Esophagus squamous epithelium (tissue), 5 donors: ENCODE results near the gene TMTC2. TPM values are rescaled to one million over a fixed set of nuclear protein-coding genes. Genes with fewer than 3 reads are reported as not detected.

Source experiments
- DNase-seq: peaks from one replicate; lab custom pipeline; 2025; lab: John Stamatoyannopoulos, UW
- H3K27ac ChIP-seq, 4 donors: fragments of 200-600 bp; sonication (generic); one replicate each; pipeline ENCODE4 v1.5.1; 2016 to 2019; ENCODE audit warnings: mild to moderate bottlenecking in 1 of 4
- H3K27me3 ChIP-seq, 4 donors: fragments of 200-600 bp; sonication (generic); 1 replicate in 3 of 4; 2 replicates in 1 of 4; pipeline versions ENCODE4 v1.5.1 to v1.6.0; 2017 to 2021; ENCODE audit warnings: antibody characterized with exemption in 1 of 4
- H3K36me3 ChIP-seq, 3 donors: fragments of 200-600 bp; sonication (generic); one replicate each; pipeline ENCODE4 v1.5.1; 2016 to 2019
- H3K4me1 ChIP-seq, 3 donors: fragments of 200-600 bp; sonication (generic); one replicate each; pipeline ENCODE4 v1.5.1; 2017 to 2019
- H3K4me3 ChIP-seq, 4 donors: fragments of 200-600 bp; sonication (generic); 1 replicate in 3 of 4; 2 replicates in 1 of 4; pipeline ENCODE4 v1.5.1; 2016 to 2019; ENCODE audit warnings: mild to moderate bottlenecking in 2 of 4, moderate library complexity in 1 of 4
- H3K9me3 ChIP-seq, 3 donors: fragments of 200-600 bp; sonication (generic); one replicate each; pipeline ENCODE4 v1.5.1; 2016 to 2019
- POLR2A ChIP-seq, 4 donors: fragments of 450-650 bp; IDR thresholded peaks; one replicate each; pipeline ENCODE4 v1.6.1; 2017; ENCODE audit warnings: antibody characterized with exemption in 4 of 4, mild to moderate bottlenecking in 4 of 4, moderate library complexity in 3 of 4
- WGBS, 2 donors: methylation state at CpG; one replicate each; pipeline ENCODE4 v1.1.5; 2018; 5-methylcytosine and 5-hydroxymethylcytosine counted together
- intact Hi-C: fragments of 100-400 bp; cut with DNase I; formaldehyde crosslinking; loops from one replicate; pipeline ENCODE4 v1.15.0; 2022
- total RNA-seq, 4 donors: library from RNA; depleted of rRNA; stranded (reverse); fragments of >200 nt; gene quantifications; one replicate each; pipeline ENCODE4 v1.1.0, GENCODE V29; 2016
- TF ChIP-seq, protein P1 (sequence below), 6 experiments: fragments of 450-650 bp in 4 of 6; fragments of 200-600 bp in 2 of 6; sonication (generic) in 2 of 6; IDR thresholded peaks; one replicate each; pipeline ENCODE4 v1.5.1; 2016 to 2019; ENCODE audit warnings: antibody characterized with exemption in 6 of 6, mild to moderate bottlenecking in 4 of 6, moderate library complexity in 4 of 6
- donor health status: DM: yes; HTN: yes; CAD: no.

Gene TMTC2
- total RNA-seq, 4 donors from 2014 or later, result 18.3 to 27.0 (median 21.8) TPM

DNA sequence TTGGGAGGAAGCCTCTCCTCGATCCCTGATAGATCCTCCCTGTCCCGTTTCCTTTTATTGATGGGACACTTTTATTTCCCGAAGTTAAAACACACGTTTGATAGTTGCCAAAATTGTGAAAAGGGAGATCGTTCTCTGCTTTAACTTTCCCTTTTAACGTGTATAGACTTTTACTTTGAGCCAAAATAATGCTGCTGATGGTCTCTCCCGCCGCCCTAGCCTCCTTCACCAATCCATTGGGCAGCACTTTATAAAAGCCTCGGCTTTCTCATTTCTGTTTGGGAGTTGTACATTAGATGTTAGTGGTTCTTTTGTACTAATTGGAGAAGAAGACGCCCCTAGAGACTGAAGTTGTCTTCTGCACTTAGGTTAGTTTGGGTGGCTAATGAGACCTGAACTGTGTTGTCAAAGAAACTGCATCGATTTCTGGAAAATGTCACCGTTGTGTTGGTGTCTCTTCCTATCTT is 1.4 kb downstream of the TMTC2 start:
- intact Hi-C loops, result loop anchor here (5.0 kb wide), 1 partner anchor 1814 kb away; no protein-coding TSS in a partner anchor
- no peaks in the 10 kb centered on the region for H3K27me3 ChIP-seq
- H3K9me3 ChIP-seq, result no peaks in the 10 kb centered on the region
- 3 to 7% methylated on average over 12 of the region's 12 CpGs for WGBS, 2 donors
- H3K27ac ChIP-seq, result peak overlapping the region; percentile 94 to 97 (median 96)
- DNase-seq, result no peak
- no peak for TF ChIP-seq POLR2A (IDR thresholded peaks at IDR 0.05)
- TF ChIP-seq, protein P1, sequence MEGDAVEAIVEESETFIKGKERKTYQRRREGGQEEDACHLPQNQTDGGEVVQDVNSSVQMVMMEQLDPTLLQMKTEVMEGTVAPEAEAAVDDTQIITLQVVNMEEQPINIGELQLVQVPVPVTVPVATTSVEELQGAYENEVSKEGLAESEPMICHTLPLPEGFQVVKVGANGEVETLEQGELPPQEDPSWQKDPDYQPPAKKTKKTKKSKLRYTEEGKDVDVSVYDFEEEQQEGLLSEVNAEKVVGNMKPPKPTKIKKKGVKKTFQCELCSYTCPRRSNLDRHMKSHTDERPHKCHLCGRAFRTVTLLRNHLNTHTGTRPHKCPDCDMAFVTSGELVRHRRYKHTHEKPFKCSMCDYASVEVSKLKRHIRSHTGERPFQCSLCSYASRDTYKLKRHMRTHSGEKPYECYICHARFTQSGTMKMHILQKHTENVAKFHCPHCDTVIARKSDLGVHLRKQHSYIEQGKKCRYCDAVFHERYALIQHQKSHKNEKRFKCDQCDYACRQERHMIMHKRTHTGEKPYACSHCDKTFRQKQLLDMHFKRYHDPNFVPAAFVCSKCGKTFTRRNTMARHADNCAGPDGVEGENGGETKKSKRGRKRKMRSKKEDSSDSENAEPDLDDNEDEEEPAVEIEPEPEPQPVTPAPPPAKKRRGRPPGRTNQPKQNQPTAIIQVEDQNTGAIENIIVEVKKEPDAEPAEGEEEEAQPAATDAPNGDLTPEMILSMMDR (IDR thresholded peaks at IDR 0.05), result peak in 1 of 6 experiments; percentile 11
- H3K36me3 ChIP-seq, result peaks cover 0 to 12% (median 0%) of the 10 kb centered on the region in 3 donors
- peaks cover 0 to 41% (median 7%) of the 10 kb centered on the region in 3 donors for H3K4me1 ChIP-seq
- peak overlapping the region; percentile 77 to 92 (median 84) for H3K4me3 ChIP-seq

GRCh38 chr12:82688596-82688995 is 1.9 kb downstream of the TMTC2 start:
- intact Hi-C loops, result loop anchor here (5.0 kb wide), 1 partner anchor 1814 kb away; no protein-coding TSS in a partner anchor
- peaks cover 0 to 17% (median 0%) of the 10 kb centered on the region in 3 donors for H3K36me3 ChIP-seq
- peak overlapping the region in 2 of 4 donors; percentile 94 to 96 for H3K27ac ChIP-seq
- TF ChIP-seq, protein P1 (IDR thresholded peaks at IDR 0.05), result no peak
- TF ChIP-seq POLR2A (IDR thresholded peaks at IDR 0.05), result no peak
- no peaks in the 10 kb centered on the region for H3K27me3 ChIP-seq
- H3K4me1 ChIP-seq, result peaks cover 0 to 35% (median 3%) of the 10 kb centered on the region in 3 donors
- peak overlapping the region; percentile 77 to 92 (median 84) for H3K4me3 ChIP-seq
- 35 to 40% methylated on average over 7 of the region's 7 CpGs for WGBS, 2 donors
- no peaks in the 10 kb centered on the region for H3K9me3 ChIP-seq
- DNase-seq, result no peak

DNA sequence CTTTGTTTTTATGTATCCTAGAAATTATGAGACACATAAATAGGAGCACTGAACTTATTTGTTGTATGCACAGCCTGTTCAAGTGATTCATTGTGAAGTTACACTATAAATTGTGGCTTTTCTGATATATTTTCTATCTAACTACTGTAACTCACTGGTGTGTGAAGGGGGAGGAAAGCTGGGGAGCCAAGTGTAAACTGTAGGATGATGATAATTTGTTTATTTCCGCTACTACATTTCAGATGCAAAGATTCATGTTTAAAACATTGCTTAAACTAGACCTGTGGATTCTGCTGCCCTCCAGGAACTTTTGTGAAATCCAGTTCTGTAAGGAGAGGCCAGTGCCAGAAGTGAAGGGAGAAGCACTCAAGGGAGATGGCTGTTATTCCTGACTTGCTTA is 3.3 kb downstream of the TMTC2 start:
- TF ChIP-seq, protein P1 (IDR thresholded peaks at IDR 0.05), result no peak
- no peak for TF ChIP-seq POLR2A (IDR thresholded peaks at IDR 0.05)
- H3K27me3 ChIP-seq, result no peaks in the 10 kb centered on the region
- peaks cover 0 to 21% (median 0%) of the 10 kb centered on the region in 3 donors for H3K36me3 ChIP-seq
- intact Hi-C loops, result no loop called here
- H3K27ac ChIP-seq, result no peak overlapping the region
- 69 to 90% methylated on average over 1 of the region's 1 CpG for WGBS, 2 donors
- H3K4me1 ChIP-seq, result peaks cover 0 to 34% (median 3%) of the 10 kb centered on the region in 3 donors
- no peaks in the 10 kb centered on the region for H3K9me3 ChIP-seq
- no peak for DNase-seq
- no peak overlapping the region for H3K4me3 ChIP-seq

- Histone ChIP-seq H3K27me3 (no peaks in the 10 kb centered on the region), H3K4me1 (peaks cover 0 to 25% (median 3%) of the 10 kb centered on the region in 3 donors), H3K36me3 (peaks cover 0 to 21% (median 0%) of the 10 kb centered on the region in 3 donors), H3K4me3 (no peak overlapping the region), H3K9me3 (no peaks in the 10 kb centered on the region), H3K27ac (no peak overlapping the region)
- WGBS, 2 donors, result 62 to 85% methylated on average over 1 of the region's 1 CpG
- TF ChIP-seq POLR2A (IDR thresholded peaks at IDR 0.05), result no peak
- TF ChIP-seq, protein P1 (IDR thresholded peaks at IDR 0.05), result no peak
- no peak for DNase-seq
- intact Hi-C loops, result no loop called here
These were observed 4.8 kb downstream of the TMTC2 start for GRCh38 chr12:82691513-82691912.

- Histone ChIP-seq H3K4me1 (peaks cover 0 to 10% (median 0%) of the 10 kb centered on the region in 3 donors), H3K4me3 (no peak overlapping the region), H3K9me3 (no peaks in the 10 kb centered on the region), H3K27ac (no peak overlapping the region), H3K36me3 (peaks cover 0 to 21% (median 0%) of the 10 kb centered on the region in 3 donors), H3K27me3 (no peaks in the 10 kb centered on the region)
- 40 to 64% methylated on average over 3 of the region's 3 CpGs for WGBS, 2 donors
- intact Hi-C loops, result no loop called here
- no peak for DNase-seq
- TF ChIP-seq, protein P1 (IDR thresholded peaks at IDR 0.05), result no peak
- no peak for TF ChIP-seq POLR2A (IDR thresholded peaks at IDR 0.05)
These were observed 7.6 kb downstream of the TMTC2 start for GRCh38 chr12:82694276-82694675.
